Measurements from ENCODE around the gene ECE1. TPM values are rescaled to one million over a fixed set of nuclear protein-coding genes. Genes with fewer than 3 reads are reported as not detected.
A peak's percentile ranks its signal among the peaks of the same experiment; 100 is the strongest.

The ECE1 gene
- total and polyA plus RNA-seq, 2 of the 13 experiments (the other 11 are each of a cell fraction or from before 2014, with no cell fraction given): 13.5 to 21.2 TPM

- TF ChIP-seq KLF15 (CRISPR knock-in tag; IDR thresholded peaks at IDR 0.05; ENCODE audit: borderline replicate concordance) (no peak), ZBTB39 (CRISPR knock-in tag; IDR thresholded peaks at IDR 0.05) (no peak), MIXL1 (CRISPR knock-in tag; IDR thresholded peaks at IDR 0.05) (peak; percentile 29; the same call in 1 of the 2 replicates), HIVEP1 (CRISPR knock-in tag; IDR thresholded peaks at IDR 0.05) (0 out of 2 replicates have a peak, but pooled peaks have one; percentile 2), PBX3 (CRISPR knock-in tag; IDR thresholded peaks at IDR 0.05; ENCODE audit: borderline replicate concordance) (no peak), MXD1 (CRISPR knock-in tag; IDR thresholded peaks at IDR 0.05) (no peak), SNAPC4 (CRISPR knock-in tag; IDR thresholded peaks at IDR 0.05) (no peak), PRPF4 (IDR thresholded peaks at IDR 0.05; ENCODE audit: low read depth, low read length, poor library complexity, severe bottlenecking) (peak; percentile 31), ZSCAN30 (CRISPR knock-in tag; IDR thresholded peaks at IDR 0.05) (no peak), ZBTB26 (CRISPR knock-in tag; IDR thresholded peaks at IDR 0.05; ENCODE audit: borderline replicate concordance) (no peak; the same call in 1 of the 2 replicates), ZNF709 (CRISPR knock-in tag; IDR thresholded peaks at IDR 0.05) (peak; percentile 11; the same call in 1 of the 2 replicates), ZNF800 (CRISPR knock-in tag; IDR thresholded peaks at IDR 0.05) (no peak), SRSF1 (optimal IDR thresholded peaks at IDR 0.05; ENCODE audit: low read depth, low read length) (no peak), DR1 (CRISPR knock-in tag; IDR thresholded peaks at IDR 0.05) (no peak), ZNF775 (CRISPR knock-in tag; IDR thresholded peaks at IDR 0.05; ENCODE audit: borderline replicate concordance) (no peak), FOSL2 (CRISPR knock-in tag; IDR thresholded peaks at IDR 0.05) (peak; percentile 27; the same call in 1 of the 2 replicates), KDM5B (CRISPR knock-in tag; IDR thresholded peaks at IDR 0.05; ENCODE audit: borderline replicate concordance) (no peak)
Measured at GRCh38 chr1:21270086-21270689, 20.1 kb downstream of the ECE1 start (continued).

Data from HepG2 (cell line).